ENCODE data around the gene C14orf39.
A peak's percentile ranks its signal among the peaks of the same experiment; 100 is the strongest.

The C14orf39 gene

GRCh38 chr14:60509438-60510253, 23.8 kb upstream of the C14orf39 start:
- peaks cover 100% of the 10 kb centered on the region for H3K27me3 ChIP-seq (ENCODE audit: control insufficient read depth, insufficient read depth, low read length)
- H3K36me3 ChIP-seq (ENCODE audit: control insufficient read depth, insufficient read depth, low read length): no peaks in the 10 kb centered on the region
- H3K4me1 ChIP-seq (ENCODE audit: control insufficient read depth, insufficient read depth, low read length): peaks cover 63% of the 10 kb centered on the region
- H3K9ac ChIP-seq (ENCODE audit: low read depth, low read length): no peak overlapping the region
- H3K27ac ChIP-seq (ENCODE audit: low read depth, low read length): no peak overlapping the region
- H3K4me3 ChIP-seq (ENCODE audit: low read depth, low read length): peak overlapping the region; percentile 53
- H3K9me3 ChIP-seq (ENCODE audit: control insufficient read depth, insufficient read depth, low read length): no peaks in the 10 kb centered on the region

- Histone ChIP-seq H3K4me1 (ENCODE audit: control insufficient read depth, insufficient read depth, low read length) (peaks cover 58% of the 10 kb centered on the region), H3K36me3 (ENCODE audit: control insufficient read depth, insufficient read depth, low read length) (no peaks in the 10 kb centered on the region), H3K9ac (ENCODE audit: low read depth, low read length) (no peak within 1 kb of the TSS), H3K9me3 (ENCODE audit: control insufficient read depth, insufficient read depth, low read length) (no peaks in the 10 kb centered on the region), H3K27me3 (ENCODE audit: control insufficient read depth, insufficient read depth, low read length) (peaks cover 100% of the 10 kb centered on the region), H3K27ac (ENCODE audit: low read depth, low read length) (no peak within 1 kb of the TSS), H3K4me3 (ENCODE audit: low read depth, low read length) (peak within 1 kb of the TSS; percentile 53)
These were observed 23.0 kb upstream of the C14orf39 start, which contains the start of gene SIX6 for GRCh38 chr14:60508707-60509437. Gene SIX6, plus strand, starts transcription at chr14:60509146. Its CDS starts 253 bp downstream, at chr14:60509399.

- peaks cover 53% of the 10 kb centered on the region for H3K4me1 ChIP-seq (ENCODE audit: control insufficient read depth, insufficient read depth, low read length)
- peaks cover 100% of the 10 kb centered on the region for H3K27me3 ChIP-seq (ENCODE audit: control insufficient read depth, insufficient read depth, low read length)
- no peaks in the 10 kb centered on the region for H3K9me3 ChIP-seq (ENCODE audit: control insufficient read depth, insufficient read depth, low read length)
- H3K9ac ChIP-seq (ENCODE audit: low read depth, low read length): no peak overlapping the region
- no peak overlapping the region for H3K27ac ChIP-seq (ENCODE audit: low read depth, low read length)
- H3K4me3 ChIP-seq (ENCODE audit: low read depth, low read length): peak overlapping the region; percentile 53
- H3K36me3 ChIP-seq (ENCODE audit: control insufficient read depth, insufficient read depth, low read length): no peaks in the 10 kb centered on the region
These were observed 22.5 kb upstream of the C14orf39 start for GRCh38 chr14:60508363-60508706.

DNA sequence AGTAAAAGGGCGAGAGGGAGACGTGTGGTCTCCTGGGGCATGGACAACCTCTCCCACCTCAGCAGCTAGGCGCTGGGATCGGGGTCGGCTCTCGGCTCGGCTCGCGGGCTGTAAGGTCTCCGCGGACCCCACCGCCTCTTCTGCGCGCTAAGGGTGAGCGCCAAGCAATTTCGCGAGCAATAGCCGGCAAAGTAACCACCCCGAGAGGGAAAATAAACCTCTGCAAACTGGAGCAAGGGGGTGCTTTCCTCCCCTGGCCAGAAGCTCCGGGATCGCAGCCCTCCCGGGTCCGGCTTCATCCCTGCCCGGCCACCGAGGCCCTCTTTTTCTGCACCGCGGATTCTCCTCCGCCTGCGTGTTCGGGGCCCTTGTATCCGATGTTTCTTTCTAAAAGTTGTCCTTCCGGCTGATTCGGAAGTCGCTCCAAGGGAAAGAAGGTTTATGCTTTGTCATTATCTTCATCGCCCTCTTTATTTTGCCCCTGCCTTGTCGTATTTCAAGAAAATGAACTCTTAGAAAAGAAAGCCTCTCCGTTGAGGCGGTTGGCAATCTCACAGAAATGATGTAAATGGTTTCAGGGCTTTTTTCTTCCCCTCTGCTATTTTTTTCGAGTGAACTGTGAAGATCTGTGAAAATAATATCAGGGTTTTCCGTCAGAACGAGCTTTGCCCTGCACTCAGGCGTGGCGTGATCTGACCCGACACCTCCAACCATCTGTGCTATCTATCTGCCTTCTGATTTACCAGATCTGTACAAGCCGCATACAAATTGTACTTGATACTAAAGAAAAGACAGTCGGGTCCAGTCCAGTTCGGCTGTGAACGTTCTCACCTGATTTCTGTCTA, 21.3 kb upstream of the C14orf39 start:
- Histone ChIP-seq H3K4me3 (ENCODE audit: low read depth, low read length) (peak overlapping the region; percentile 41), H3K9ac (ENCODE audit: low read depth, low read length) (no peak overlapping the region), H3K4me1 (ENCODE audit: control insufficient read depth, insufficient read depth, low read length) (peaks cover 43% of the 10 kb centered on the region), H3K9me3 (ENCODE audit: control insufficient read depth, insufficient read depth, low read length) (no peaks in the 10 kb centered on the region), H3K27me3 (ENCODE audit: control insufficient read depth, insufficient read depth, low read length) (peaks cover 100% of the 10 kb centered on the region), H3K36me3 (ENCODE audit: control insufficient read depth, insufficient read depth, low read length) (no peaks in the 10 kb centered on the region), H3K27ac (ENCODE audit: low read depth, low read length) (no peak overlapping the region)

DNA sequence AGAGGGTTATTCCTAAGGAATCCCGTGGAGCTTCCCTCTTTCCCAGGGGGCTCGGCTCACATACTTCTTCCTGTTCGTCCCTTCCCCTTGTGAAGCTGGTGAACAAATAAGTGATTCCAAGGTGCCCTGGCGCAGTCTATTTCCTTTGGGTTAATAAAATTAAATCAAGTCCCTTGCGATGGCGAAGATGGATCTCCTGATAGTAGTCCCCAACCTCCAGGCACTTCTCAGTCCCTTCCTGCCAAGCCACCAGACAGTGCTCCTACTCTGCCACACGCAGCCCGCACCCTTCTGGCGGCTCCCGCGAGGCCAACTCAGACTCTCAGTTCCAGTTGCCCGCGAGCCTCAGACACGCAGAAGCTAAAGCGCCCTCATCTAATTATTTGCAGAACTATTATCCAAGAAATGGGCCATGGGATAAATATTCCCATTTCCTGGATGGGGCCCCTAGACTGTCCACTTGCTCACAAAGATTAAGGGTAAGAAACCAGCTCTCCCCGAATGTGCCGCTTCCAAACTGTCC, 20.7 kb upstream of the C14orf39 start:
- Histone ChIP-seq H3K36me3 (ENCODE audit: control insufficient read depth, insufficient read depth, low read length) (no peaks in the 10 kb centered on the region), H3K9me3 (ENCODE audit: control insufficient read depth, insufficient read depth, low read length) (no peaks in the 10 kb centered on the region), H3K4me1 (ENCODE audit: control insufficient read depth, insufficient read depth, low read length) (peaks cover 43% of the 10 kb centered on the region), H3K9ac (ENCODE audit: low read depth, low read length) (no peak overlapping the region), H3K4me3 (ENCODE audit: low read depth, low read length) (peak overlapping the region; percentile 41), H3K27me3 (ENCODE audit: control insufficient read depth, insufficient read depth, low read length) (peaks cover 100% of the 10 kb centered on the region), H3K27ac (ENCODE audit: low read depth, low read length) (no peak overlapping the region)

DNA sequence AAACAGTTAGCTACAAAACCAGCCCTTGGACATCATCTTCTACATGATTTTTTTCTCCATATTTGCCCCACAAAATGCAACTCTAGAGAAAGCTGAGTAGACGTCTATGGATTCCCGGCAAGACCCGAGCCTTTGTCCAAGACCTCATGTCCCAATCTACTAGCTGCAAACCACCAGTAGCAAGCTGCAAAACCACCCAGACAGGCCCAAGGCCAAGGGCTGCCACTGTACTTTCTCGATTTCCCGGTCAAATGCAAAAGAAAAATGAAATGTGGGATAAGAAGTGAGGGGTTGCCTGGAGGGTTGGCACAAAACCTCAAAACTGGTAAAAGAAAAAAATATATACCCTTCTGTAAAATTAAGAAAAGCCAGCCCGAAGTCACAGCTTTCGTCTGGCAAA, 20.1 kb upstream of the C14orf39 start:
- peak overlapping the region; percentile 41; the same call in 1 of the 2 replicates for H3K4me3 ChIP-seq (ENCODE audit: low read depth, low read length)
- H3K27ac ChIP-seq (ENCODE audit: low read depth, low read length): no peak overlapping the region
- peaks cover 100% of the 10 kb centered on the region for H3K27me3 ChIP-seq (ENCODE audit: control insufficient read depth, insufficient read depth, low read length)
- no peak overlapping the region for H3K9ac ChIP-seq (ENCODE audit: low read depth, low read length)
- no peaks in the 10 kb centered on the region for H3K36me3 ChIP-seq (ENCODE audit: control insufficient read depth, insufficient read depth, low read length)
- H3K9me3 ChIP-seq (ENCODE audit: control insufficient read depth, insufficient read depth, low read length): no peaks in the 10 kb centered on the region
- H3K4me1 ChIP-seq (ENCODE audit: control insufficient read depth, insufficient read depth, low read length): peaks cover 41% of the 10 kb centered on the region

DNA sequence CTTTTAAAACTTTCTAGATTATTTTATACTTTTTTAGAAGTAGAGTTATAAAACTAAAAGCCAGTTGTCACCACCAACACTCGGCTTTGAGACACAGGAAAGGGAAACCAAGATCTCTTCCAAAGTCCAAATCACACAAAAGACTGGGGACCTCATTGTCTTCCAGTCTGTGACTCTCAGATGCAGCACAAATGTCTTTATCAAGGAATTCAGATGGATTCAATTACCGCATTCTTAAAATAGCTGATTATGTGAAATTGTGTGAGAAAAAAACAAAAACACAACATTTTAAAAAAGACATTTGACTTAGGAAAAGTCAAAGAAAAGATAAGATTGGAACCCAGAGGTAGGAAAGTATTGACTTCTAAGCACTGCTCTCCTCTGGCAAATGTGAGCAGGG, 19.6 kb upstream of the C14orf39 start:
- peaks cover 38% of the 10 kb centered on the region for H3K4me1 ChIP-seq (ENCODE audit: control insufficient read depth, insufficient read depth, low read length)
- no peak overlapping the region for H3K27ac ChIP-seq (ENCODE audit: low read depth, low read length)
- no peaks in the 10 kb centered on the region for H3K9me3 ChIP-seq (ENCODE audit: control insufficient read depth, insufficient read depth, low read length)
- no peaks in the 10 kb centered on the region for H3K36me3 ChIP-seq (ENCODE audit: control insufficient read depth, insufficient read depth, low read length)
- peaks cover 97% of the 10 kb centered on the region for H3K27me3 ChIP-seq (ENCODE audit: control insufficient read depth, insufficient read depth, low read length)
- no peak overlapping the region for H3K4me3 ChIP-seq (ENCODE audit: low read depth, low read length)
- H3K9ac ChIP-seq (ENCODE audit: low read depth, low read length): no peak overlapping the region

- no peak overlapping the region for H3K27ac ChIP-seq (ENCODE audit: low read depth, low read length)
- peaks cover 18% of the 10 kb centered on the region; the same call in 1 of the 2 replicates for H3K4me1 ChIP-seq (ENCODE audit: control insufficient read depth, insufficient read depth, low read length)
- H3K27me3 ChIP-seq (ENCODE audit: control insufficient read depth, insufficient read depth, low read length): peaks cover 68% of the 10 kb centered on the region
- H3K9me3 ChIP-seq (ENCODE audit: control insufficient read depth, insufficient read depth, low read length): no peaks in the 10 kb centered on the region
- no peaks in the 10 kb centered on the region for H3K36me3 ChIP-seq (ENCODE audit: control insufficient read depth, insufficient read depth, low read length)
- H3K9ac ChIP-seq (ENCODE audit: low read depth, low read length): no peak overlapping the region
- no peak overlapping the region for H3K4me3 ChIP-seq (ENCODE audit: low read depth, low read length)
These were observed 16.7 kb upstream of the C14orf39 start for GRCh38 chr14:60502541-60502940.

DNA sequence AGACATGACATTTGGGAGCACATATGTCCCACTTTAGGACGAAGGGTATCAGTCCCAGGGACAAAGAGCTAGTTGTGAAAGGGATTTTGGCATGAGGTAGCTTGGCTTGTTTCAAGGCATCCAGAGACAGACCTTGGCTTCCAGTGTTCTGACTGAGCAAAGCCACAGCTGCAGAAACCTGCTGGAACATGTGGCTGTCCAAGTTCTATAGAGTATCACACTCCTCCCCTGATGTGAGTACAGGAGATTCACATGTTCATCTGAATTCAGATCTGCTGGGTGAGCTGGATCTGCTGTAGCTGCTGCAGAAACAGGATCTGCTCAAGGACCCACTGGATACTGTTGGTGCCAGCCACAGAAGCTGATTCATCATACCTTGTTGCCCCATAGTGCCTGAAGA, 10.1 kb upstream of the C14orf39 start:
- Histone ChIP-seq H3K9ac (ENCODE audit: low read depth, low read length) (no peak overlapping the region), H3K36me3 (ENCODE audit: control insufficient read depth, insufficient read depth, low read length) (no peaks in the 10 kb centered on the region), H3K4me1 (ENCODE audit: control insufficient read depth, insufficient read depth, low read length) (no peaks in the 10 kb centered on the region), H3K4me3 (ENCODE audit: low read depth, low read length) (no peak overlapping the region), H3K27ac (ENCODE audit: low read depth, low read length) (no peak overlapping the region), H3K9me3 (ENCODE audit: control insufficient read depth, insufficient read depth, low read length) (no peaks in the 10 kb centered on the region), H3K27me3 (ENCODE audit: control insufficient read depth, insufficient read depth, low read length) (peaks cover 2% of the 10 kb centered on the region; the same call in 1 of the 2 replicates)

- no peak overlapping the region for H3K4me3 ChIP-seq (ENCODE audit: low read depth, low read length)
- no peak overlapping the region for H3K9ac ChIP-seq (ENCODE audit: low read depth, low read length)
- no peaks in the 10 kb centered on the region for H3K4me1 ChIP-seq (ENCODE audit: control insufficient read depth, insufficient read depth, low read length)
- no peaks in the 10 kb centered on the region for H3K9me3 ChIP-seq (ENCODE audit: control insufficient read depth, insufficient read depth, low read length)
- no peaks in the 10 kb centered on the region for H3K36me3 ChIP-seq (ENCODE audit: control insufficient read depth, insufficient read depth, low read length)
- no peak overlapping the region for H3K27ac ChIP-seq (ENCODE audit: low read depth, low read length)
- peaks cover 42% of the 10 kb centered on the region for H3K27me3 ChIP-seq (ENCODE audit: control insufficient read depth, insufficient read depth, low read length)
These were observed 4.4 kb upstream of the C14orf39 start for GRCh38 chr14:60490270-60490669.
